Kidney epithelial cell (primary cell): ENCODE results near the gene CDK5RAP2. TPM values are rescaled to one million over a fixed set of nuclear protein-coding genes. Genes with fewer than 3 reads are reported as not detected.

Experiments used
- DNase-seq: peaks from one replicate; pipeline ENCODE4 v3.0.0-alpha.2; 2010; ENCODE audit warnings: low read depth
- H3K27me3 ChIP-seq: 2 replicates; pipeline ENCODE4 v1.6.0; 2011; ENCODE audit warnings: low read length; ENCODE audit not compliant: control insufficient read depth, insufficient read depth
- H3K36me3 ChIP-seq: 2 replicates; pipeline ENCODE4 v1.5.1; 2011; ENCODE audit warnings: low read length; ENCODE audit not compliant: control insufficient read depth, insufficient read depth
- H3K4me3 ChIP-seq: 2 replicates; pipeline ENCODE4 v1.5.1; 2011; ENCODE audit warnings: low read depth, mild to moderate bottlenecking, control low read depth, low read length
- CTCF ChIP-seq: IDR thresholded peaks from 2 replicates; pipeline ENCODE4 v1.5.1; 2011; ENCODE audit warnings: mild to moderate bottlenecking, moderate library complexity, low read length, control low read depth, inconsistent platforms; ENCODE audit not compliant: insufficient read depth, poor library complexity, severe bottlenecking
- total RNA-seq: library from RNA; depleted of rRNA; stranded (reverse); fragments of >200 nt; gene quantifications from 2 replicates; pipeline ENCODE4 v1.2.3, GENCODE V29; 2015

Gene CDK5RAP2
- total RNA-seq, 1 donor from 2014 or later = 41.9 TPM

GRCh38 chr9:120450916-120451315 lies 129.1 kb downstream of the CDK5RAP2 start:
- Histone ChIP-seq H3K4me3 (no peak overlapping the region), H3K36me3 (peaks cover 1% of the 10 kb centered on the region), H3K27me3 (no peaks in the 10 kb centered on the region)
- no peak for DNase-seq
- no peak for TF ChIP-seq CTCF

GRCh38 chr9:120449566-120449965 lies 130.4 kb downstream of the CDK5RAP2 start:
- Histone ChIP-seq H3K36me3 (peaks cover 1% of the 10 kb centered on the region), H3K4me3 (no peak overlapping the region), H3K27me3 (no peaks in the 10 kb centered on the region)
- no peak for TF ChIP-seq CTCF
- no peak for DNase-seq

GRCh38 chr9:120447959-120448500 lies 131.9 kb downstream of the CDK5RAP2 start:
- no peak for TF ChIP-seq CTCF
- Histone ChIP-seq H3K27me3 (no peaks in the 10 kb centered on the region), H3K36me3 (no peaks in the 10 kb centered on the region), H3K4me3 (no peak overlapping the region)
- DNase-seq = no peak

- no peaks in the 10 kb centered on the region for H3K36me3 ChIP-seq
- no peak for TF ChIP-seq CTCF
- no peak overlapping the region for H3K4me3 ChIP-seq
- no peak for DNase-seq
- no peaks in the 10 kb centered on the region for H3K27me3 ChIP-seq
These were observed 133.3 kb downstream of the CDK5RAP2 start for GRCh38 chr9:120446671-120447070.

- TF ChIP-seq CTCF = no peak
- no peak overlapping the region for H3K4me3 ChIP-seq
- no peaks in the 10 kb centered on the region for H3K36me3 ChIP-seq
- DNase-seq = no peak
- no peaks in the 10 kb centered on the region for H3K27me3 ChIP-seq
These were observed 136.0 kb downstream of the CDK5RAP2 start for GRCh38 chr9:120443976-120444375.

GRCh38 chr9:120443489-120443888 lies 136.5 kb downstream of the CDK5RAP2 start:
- no peak overlapping the region for H3K4me3 ChIP-seq
- H3K27me3 ChIP-seq = no peaks in the 10 kb centered on the region
- no peaks in the 10 kb centered on the region for H3K36me3 ChIP-seq
- peak; percentile 12 for DNase-seq
- no peak for TF ChIP-seq CTCF
